OCI-LY1 (cell line): Measurements from ENCODE around the gene TBRG4.

ENCODE experiments used
- EZH2 ChIP-seq: fragments of 200-600 bp; sonication (generic), shearing (Covaris generic); IDR thresholded peaks from 2 replicates; pipeline ENCODE4 v1.8.0; 2017; ENCODE audit warnings: borderline replicate concordance, mixed run types, mild to moderate bottlenecking, antibody characterized with exemption, low read length, moderate library complexity, mixed read lengths
- TF ChIP-seq, protein P1 (sequence below): fragments of 200-600 bp; sonication (generic), shearing (Covaris generic); IDR thresholded peaks from 2 replicates; pipeline ENCODE4 v1.5.1; 2017; ENCODE audit warnings: mild to moderate bottlenecking, antibody characterized with exemption, low read length, moderate library complexity, mixed read lengths

DNA sequence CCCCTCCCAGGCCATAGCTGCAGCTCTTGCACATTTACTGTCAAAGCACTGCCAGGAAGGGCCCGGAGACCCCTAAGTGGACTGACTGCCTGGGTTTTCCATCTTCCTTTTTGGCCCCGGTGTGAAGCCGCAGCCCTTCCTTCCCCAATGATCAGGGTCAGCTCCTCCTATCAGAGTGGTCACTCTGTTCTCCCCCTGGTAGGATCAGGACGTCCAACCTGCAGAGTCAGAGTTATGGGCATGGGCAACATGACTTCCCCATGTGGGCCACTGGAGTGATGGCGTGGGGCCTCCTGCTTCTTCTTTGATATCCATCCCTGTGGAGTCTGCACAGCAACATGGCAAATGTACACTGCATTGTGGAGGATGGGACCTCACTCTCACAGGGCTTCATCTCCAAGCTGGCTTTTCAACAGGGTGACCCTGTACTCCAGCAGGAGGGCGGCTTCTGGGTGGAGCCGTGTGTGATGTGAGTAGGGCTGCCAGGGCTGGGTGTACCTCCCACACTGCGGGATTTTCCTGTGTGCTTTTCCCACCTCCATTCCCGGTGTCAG, 39.7 kb upstream of the TBRG4 start:
- TF ChIP-seq, protein P1, sequence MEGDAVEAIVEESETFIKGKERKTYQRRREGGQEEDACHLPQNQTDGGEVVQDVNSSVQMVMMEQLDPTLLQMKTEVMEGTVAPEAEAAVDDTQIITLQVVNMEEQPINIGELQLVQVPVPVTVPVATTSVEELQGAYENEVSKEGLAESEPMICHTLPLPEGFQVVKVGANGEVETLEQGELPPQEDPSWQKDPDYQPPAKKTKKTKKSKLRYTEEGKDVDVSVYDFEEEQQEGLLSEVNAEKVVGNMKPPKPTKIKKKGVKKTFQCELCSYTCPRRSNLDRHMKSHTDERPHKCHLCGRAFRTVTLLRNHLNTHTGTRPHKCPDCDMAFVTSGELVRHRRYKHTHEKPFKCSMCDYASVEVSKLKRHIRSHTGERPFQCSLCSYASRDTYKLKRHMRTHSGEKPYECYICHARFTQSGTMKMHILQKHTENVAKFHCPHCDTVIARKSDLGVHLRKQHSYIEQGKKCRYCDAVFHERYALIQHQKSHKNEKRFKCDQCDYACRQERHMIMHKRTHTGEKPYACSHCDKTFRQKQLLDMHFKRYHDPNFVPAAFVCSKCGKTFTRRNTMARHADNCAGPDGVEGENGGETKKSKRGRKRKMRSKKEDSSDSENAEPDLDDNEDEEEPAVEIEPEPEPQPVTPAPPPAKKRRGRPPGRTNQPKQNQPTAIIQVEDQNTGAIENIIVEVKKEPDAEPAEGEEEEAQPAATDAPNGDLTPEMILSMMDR: no peak
- TF ChIP-seq EZH2: no peak
